HG02588 (cell line): ENCODE results near the gene MYBBP1A.
"Not testable (repeated sequence)": the region's sequence is repeated elsewhere in the genome, so short reads cannot be mapped to it uniquely, and the experiment has no call there.

Source experiments
- ATAC-seq: cut with Tn5 transposase; IDR thresholded peaks from one replicate; pipeline ENCODE4 v1.9.1; 2021; ENCODE audit warnings: mild to moderate bottlenecking, moderate library complexity; ENCODE audit not compliant: unreplicated experiment

Gene MYBBP1A, protein sequence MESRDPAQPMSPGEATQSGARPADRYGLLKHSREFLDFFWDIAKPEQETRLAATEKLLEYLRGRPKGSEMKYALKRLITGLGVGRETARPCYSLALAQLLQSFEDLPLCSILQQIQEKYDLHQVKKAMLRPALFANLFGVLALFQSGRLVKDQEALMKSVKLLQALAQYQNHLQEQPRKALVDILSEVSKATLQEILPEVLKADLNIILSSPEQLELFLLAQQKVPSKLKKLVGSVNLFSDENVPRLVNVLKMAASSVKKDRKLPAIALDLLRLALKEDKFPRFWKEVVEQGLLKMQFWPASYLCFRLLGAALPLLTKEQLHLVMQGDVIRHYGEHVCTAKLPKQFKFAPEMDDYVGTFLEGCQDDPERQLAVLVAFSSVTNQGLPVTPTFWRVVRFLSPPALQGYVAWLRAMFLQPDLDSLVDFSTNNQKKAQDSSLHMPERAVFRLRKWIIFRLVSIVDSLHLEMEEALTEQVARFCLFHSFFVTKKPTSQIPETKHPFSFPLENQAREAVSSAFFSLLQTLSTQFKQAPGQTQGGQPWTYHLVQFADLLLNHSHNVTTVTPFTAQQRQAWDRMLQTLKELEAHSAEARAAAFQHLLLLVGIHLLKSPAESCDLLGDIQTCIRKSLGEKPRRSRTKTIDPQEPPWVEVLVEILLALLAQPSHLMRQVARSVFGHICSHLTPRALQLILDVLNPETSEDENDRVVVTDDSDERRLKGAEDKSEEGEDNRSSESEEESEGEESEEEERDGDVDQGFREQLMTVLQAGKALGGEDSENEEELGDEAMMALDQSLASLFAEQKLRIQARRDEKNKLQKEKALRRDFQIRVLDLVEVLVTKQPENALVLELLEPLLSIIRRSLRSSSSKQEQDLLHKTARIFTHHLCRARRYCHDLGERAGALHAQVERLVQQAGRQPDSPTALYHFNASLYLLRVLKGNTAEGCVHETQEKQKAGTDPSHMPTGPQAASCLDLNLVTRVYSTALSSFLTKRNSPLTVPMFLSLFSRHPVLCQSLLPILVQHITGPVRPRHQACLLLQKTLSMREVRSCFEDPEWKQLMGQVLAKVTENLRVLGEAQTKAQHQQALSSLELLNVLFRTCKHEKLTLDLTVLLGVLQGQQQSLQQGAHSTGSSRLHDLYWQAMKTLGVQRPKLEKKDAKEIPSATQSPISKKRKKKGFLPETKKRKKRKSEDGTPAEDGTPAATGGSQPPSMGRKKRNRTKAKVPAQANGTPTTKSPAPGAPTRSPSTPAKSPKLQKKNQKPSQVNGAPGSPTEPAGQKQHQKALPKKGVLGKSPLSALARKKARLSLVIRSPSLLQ (N-terminal part only)

DNA sequence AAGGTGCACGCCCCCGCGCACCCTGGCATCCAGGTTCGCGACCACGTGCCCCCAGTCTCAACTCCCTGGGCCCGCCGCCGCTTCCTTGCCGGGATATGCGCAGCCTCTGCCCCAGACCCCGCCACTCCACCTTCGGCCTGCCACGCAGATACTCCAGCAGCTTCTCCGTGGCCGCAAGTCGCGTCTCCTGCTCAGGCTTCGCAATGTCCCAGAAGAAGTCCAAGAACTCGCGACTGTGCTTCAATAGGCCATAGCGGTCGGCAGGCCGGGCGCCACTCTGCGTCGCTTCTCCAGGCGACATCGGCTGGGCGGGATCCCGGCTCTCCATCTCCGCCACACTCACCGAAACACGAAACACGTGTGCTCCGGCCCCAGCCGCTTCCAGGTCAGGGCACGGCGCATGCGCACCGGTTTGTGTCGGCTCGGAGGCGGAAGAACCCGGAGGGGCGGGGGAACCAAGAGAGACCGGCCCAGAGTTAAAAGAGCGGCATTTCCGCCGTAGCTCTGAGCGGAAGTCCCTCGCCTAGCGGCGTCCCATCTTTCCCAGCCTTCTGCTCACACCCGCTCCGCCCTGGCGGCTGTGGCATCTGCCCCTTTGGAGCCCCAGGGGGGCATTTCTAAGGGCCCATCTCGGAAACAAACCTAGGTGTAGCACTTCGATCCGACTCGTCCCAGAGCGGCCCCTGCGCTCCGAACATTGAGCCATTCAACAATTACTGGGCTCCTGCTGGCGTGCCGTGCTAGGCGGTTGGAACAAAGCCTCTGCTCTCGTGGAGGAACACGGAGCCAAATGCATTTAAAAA lies at the start of gene MYBBP1A:
Gene MYBBP1A (minus strand): TSS at position 388 of the 803 bp plus-strand sequence. CDS start 60 bp downstream, at position 328.
- ATAC-seq = peak; percentile 84

DNA sequence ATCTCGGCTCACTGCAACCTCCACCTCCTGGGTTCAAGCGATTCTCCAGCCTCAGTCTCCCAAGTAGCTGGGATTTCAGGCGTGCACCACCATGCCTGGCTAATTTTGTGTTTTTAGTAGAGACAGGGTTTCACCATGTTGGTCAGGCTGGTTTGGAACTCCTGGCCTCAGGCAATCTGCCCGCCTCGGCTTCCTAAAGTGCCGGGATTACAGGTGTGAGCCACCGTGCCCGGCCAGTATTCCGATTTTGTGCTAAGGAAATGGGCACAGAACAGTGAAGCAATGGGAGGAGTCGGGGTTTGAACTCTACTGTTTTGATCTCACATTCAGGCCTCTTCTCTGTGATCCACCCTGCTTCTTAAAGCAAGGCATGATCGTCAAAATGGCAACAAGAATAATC lies 49.6 kb upstream of the MYBBP1A start:
- not testable (repeated sequence) for ATAC-seq

GRCh38 chr17:4604111-4604644 lies 49.0 kb upstream of the MYBBP1A start:
- no peak for ATAC-seq

- no peak for ATAC-seq
Measured at GRCh38 chr17:4602041-4602440, 46.9 kb upstream of the MYBBP1A start.

DNA sequence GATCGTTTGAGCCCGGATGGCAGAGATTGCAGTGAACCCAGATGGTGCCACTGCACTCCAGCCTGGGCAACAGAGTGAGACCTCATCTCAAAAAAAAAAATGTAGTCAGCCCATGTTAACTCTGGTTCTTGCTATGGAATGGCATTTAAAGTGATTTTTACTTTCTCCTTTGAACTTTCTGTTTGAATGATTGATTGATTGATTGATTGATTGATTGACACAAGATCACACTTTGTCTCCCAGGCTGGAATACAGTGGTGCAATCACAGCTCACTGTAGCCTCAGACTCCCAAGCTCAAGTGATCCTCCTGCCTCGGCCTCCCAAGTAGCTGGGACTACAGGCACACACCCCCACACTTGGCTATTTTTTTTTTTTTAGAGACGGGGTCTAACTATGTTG lies 46.1 kb upstream of the MYBBP1A start:
- ATAC-seq = no peak

- ATAC-seq = no peak
Measured at GRCh38 chr17:4600563-4600962, 45.4 kb upstream of the MYBBP1A start.

- ATAC-seq = no peak
Measured at GRCh38 chr17:4599505-4600281, 44.5 kb upstream of the MYBBP1A start.

DNA sequence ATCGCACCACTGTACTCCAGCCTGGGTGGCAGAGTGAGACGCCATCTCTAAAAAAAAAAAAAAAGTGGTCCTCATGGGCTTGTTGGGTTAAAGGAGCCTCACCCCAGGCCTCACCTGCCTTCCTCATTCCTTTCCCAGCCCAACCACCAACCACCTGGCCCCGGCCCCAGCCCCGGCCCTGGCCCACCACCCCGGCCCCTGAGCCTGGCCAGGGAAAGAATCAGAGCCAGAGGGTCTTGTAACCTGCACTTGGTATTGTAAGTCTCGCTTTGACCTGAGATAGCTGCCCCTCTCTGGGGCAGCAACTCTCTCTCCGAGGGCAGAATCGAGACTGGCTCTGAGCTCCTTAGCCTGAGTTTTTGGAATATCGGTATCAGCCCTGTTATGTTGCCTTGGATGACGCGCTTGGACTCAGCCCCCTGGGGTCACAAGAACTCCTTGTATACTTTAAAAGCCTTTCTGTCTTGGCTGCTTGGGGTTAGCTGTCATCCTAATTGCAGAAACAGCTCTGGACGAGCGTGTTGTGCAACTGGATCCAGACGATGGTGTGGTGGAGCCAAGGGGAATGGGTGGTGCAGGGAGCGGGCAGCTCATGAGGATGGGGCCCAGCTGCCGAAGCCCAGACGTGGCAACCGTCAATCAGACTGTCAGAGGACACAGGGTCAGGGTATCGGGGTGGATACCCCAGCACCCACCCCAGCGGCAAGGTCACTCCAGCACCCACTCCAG lies 43.8 kb upstream of the MYBBP1A start:
- no peak for ATAC-seq

DNA sequence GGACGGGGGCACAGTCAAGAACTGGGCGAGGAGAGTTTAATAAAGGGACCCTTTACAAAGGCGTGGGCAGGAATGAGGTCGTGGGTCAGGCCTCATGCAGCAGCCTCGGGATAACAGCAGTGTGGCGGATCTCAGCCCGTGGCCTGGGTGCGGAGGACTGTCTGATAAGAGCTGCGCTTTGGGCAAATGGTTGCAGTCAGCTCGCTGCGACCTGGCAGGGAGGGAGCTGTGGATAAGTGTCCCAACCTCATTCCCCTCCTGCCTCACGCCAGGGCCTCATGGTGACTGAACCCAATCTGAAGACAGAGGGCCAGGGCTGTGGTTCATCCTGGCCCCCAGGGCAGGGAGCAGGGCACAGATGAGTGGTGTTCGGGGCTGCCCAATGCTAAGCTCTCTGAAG lies 42.8 kb upstream of the MYBBP1A start:
- ATAC-seq = no peak

DNA sequence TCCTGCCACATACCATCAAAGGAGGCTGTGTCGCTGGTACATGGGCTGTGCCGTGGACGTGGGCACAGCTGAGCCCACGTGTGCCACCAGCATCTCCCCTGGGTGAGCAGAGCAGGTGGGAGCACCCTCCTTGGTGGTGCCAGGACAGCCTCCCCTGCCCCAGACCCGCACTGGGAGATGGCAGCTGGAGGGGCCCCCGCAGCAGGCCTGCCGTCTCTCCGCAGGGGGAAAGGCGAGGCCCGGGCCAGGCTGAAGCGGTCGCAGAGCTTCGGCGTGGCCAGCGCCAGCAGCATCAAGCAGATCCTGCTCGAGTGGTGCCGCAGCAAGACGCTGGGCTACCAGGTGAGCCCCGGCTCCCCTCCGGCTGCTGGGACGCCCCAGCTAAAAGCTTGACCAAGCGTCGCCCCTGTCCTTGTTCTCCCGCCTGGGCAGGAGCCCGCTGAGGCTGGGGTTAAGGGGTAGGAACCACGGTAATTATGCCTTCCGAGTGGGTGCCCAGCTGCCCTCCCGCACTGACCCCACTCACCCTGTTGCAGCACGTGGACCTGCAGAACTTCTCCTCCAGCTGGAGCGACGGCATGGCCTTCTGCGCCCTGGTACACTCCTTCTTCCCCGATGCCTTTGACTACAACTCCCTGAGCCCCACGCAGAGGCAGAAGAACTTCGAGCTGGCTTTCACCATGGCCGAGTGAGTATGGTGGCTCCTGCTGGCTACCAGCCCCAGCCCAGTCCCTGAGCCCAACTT lies 41.6 kb upstream of the MYBBP1A start:
- no peak for ATAC-seq

- ATAC-seq = not testable (repeated sequence)
Measured at GRCh38 chr17:4595685-4596342, 40.6 kb upstream of the MYBBP1A start.

DNA sequence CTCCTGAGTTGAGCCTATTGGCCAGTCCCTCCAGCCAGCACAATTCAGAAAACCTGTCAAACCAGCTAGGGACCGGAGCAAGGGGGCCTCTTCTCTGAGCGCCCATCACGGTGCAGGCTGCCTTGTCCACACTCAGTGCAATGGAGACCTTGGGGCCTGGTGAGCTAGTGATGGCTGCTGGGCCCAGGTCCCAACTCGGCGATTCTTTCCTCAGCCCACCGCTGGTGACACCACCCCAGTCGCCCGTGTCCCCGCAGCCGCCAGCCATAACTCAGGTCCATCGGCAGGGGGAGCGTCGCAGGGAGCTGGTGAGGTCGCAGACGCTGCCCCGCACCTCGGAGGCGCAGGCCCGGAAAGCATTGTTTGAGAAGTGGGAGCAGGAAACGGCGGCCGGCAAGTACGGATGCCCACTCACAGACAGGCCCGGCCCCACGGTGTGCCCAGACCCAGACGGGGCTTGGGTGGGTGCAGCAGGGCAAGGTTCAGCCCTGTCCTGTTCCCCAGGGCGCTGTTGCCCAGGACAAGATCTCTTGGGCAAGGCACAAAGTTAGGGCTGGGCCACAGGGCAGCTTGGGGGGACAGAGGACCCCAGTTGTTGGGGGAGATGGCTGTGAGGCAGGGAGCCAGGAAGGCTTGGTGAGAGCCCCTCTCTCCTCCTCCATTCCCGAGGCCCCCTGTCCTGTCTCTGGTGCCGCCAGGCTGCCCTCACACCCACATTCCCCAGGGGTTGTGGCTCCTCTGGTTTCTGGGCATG lies 39.9 kb upstream of the MYBBP1A start:
- no peak for ATAC-seq

GRCh38 chr17:4594406-4594805 lies 39.2 kb upstream of the MYBBP1A start:
- no peak for ATAC-seq

GRCh38 chr17:4593021-4593421 lies 37.8 kb upstream of the MYBBP1A start:
- no peak for ATAC-seq

GRCh38 chr17:4592240-4593005 lies 37.2 kb upstream of the MYBBP1A start:
- ATAC-seq = no peak

GRCh38 chr17:4591529-4591928 lies 36.3 kb upstream of the MYBBP1A start:
- ATAC-seq = no peak
